Karpas-422 (cell line): ENCODE results near the gene CARD11. TPM values are rescaled to one million over a fixed set of nuclear protein-coding genes. Genes with fewer than 3 reads are reported as not detected.

Source experiments
- DNase-seq: peaks from one replicate; pipeline ENCODE4 v3.0.0-alpha.2; 2015
- H2AFZ ChIP-seq: fragments of 200-600 bp; sonication (generic); 2 replicates; pipeline ENCODE4 v1.6.1; 2014; ENCODE audit warnings: antibody characterized with exemption, low read length, mixed read lengths
- H3K27ac ChIP-seq: fragments of 200-600 bp; sonication (generic); 2 replicates; pipeline ENCODE4 v1.5.1; 2014; ENCODE audit warnings: mild to moderate bottlenecking, low read length, moderate library complexity
- H3K27me3 ChIP-seq: fragments of 200-600 bp; sonication (generic); 2 replicates; pipeline ENCODE4 v1.6.1; 2014; ENCODE audit warnings: low read length, mixed read lengths
- H3K36me3 ChIP-seq: fragments of 200-600 bp; sonication (generic); 2 replicates; pipeline ENCODE4 v1.6.1; 2014; ENCODE audit warnings: low read length, mixed read lengths; ENCODE audit not compliant: insufficient read depth
- H3K4me1 ChIP-seq: fragments of 200-600 bp; sonication (generic); 2 replicates; pipeline ENCODE4 v1.6.1; 2014; ENCODE audit warnings: mild to moderate bottlenecking, low read length, mixed read lengths
- H3K4me2 ChIP-seq: fragments of 200-600 bp; sonication (generic); 2 replicates; pipeline ENCODE4 v1.6.1; 2014; ENCODE audit warnings: low read length, low read depth, mild to moderate bottlenecking; ENCODE audit not compliant: poor library complexity, severe bottlenecking
- H3K4me3 ChIP-seq: fragments of 200-600 bp; sonication (generic); 2 replicates; pipeline ENCODE4 v1.5.1; 2014; ENCODE audit warnings: mild to moderate bottlenecking, antibody characterized with exemption, low read length, mixed read lengths
- H3K79me2 ChIP-seq: fragments of 200-600 bp; sonication (generic); 2 replicates; pipeline ENCODE4 v1.6.1; 2014; ENCODE audit warnings: mild to moderate bottlenecking, low read length, mixed read lengths
- H3K9ac ChIP-seq: fragments of 200-600 bp; sonication (generic); 2 replicates; pipeline ENCODE4 v1.6.0; 2014; ENCODE audit warnings: low read length
- H3K9me2 ChIP-seq: fragments of 200-600 bp; sonication (generic), shearing (Covaris generic); replicated peaks from 2 replicates; pipeline ENCODE4 v1.6.0; 2014; ENCODE audit warnings: mild to moderate bottlenecking, low read length, moderate library complexity; ENCODE audit not compliant: insufficient read depth
- H3K9me3 ChIP-seq: fragments of 300-700, 200-600 bp; sonication (generic); 2 replicates; pipeline ENCODE4 v1.6.1; 2014; ENCODE audit warnings: low read length, mixed read lengths
- H4K20me1 ChIP-seq: fragments of 200-600 bp; sonication (generic); 2 replicates; pipeline ENCODE4 v1.6.1; 2014; ENCODE audit warnings: mild to moderate bottlenecking, antibody characterized with exemption, low read length, low read depth; ENCODE audit not compliant: insufficient read depth
- total RNA-seq: library from RNA; depleted of rRNA; stranded (reverse); fragments of >200 nt; shearing (Covaris generic); gene quantifications from 2 replicates; pipeline ENCODE4 v1.2.3, GENCODE V29; 2014; ENCODE audit warnings: low replicate concordance

The CARD11 gene
- total RNA-seq, 1 experiment from 2014 or later: 38.5 TPM

- Histone ChIP-seq H2AFZ (no peak overlapping the region), H3K4me3 (no peak overlapping the region), H3K9ac (no peak overlapping the region), H3K4me2 (no peak overlapping the region), H3K9me2 (no peaks in the 10 kb centered on the region), H3K27me3 (no peaks in the 10 kb centered on the region), H3K4me1 (peaks cover 19% of the 10 kb centered on the region), H3K79me2 (peaks cover 77% of the 10 kb centered on the region), H3K36me3 (no peaks in the 10 kb centered on the region), H4K20me1 (no peaks in the 10 kb centered on the region), H3K27ac (no peak overlapping the region), H3K9me3 (no peaks in the 10 kb centered on the region)
- DNase-seq: no peak
These were observed 9.0 kb downstream of the CARD11 start for GRCh38 chr7:3034591-3035150.

- Histone ChIP-seq H3K9ac (no peak overlapping the region), H3K27ac (no peak overlapping the region), H3K27me3 (no peaks in the 10 kb centered on the region), H3K4me3 (no peak overlapping the region), H3K4me1 (peaks cover 16% of the 10 kb centered on the region), H3K9me2 (no peaks in the 10 kb centered on the region), H3K36me3 (no peaks in the 10 kb centered on the region; the same call in 1 of the 2 replicates), H2AFZ (no peak overlapping the region), H4K20me1 (no peaks in the 10 kb centered on the region), H3K4me2 (no peak overlapping the region), H3K79me2 (peaks cover 75% of the 10 kb centered on the region), H3K9me3 (no peaks in the 10 kb centered on the region)
- DNase-seq: no peak
These were observed 10.1 kb downstream of the CARD11 start for GRCh38 chr7:3033581-3033980.

- H3K9me2 ChIP-seq: no peaks in the 10 kb centered on the region
- peaks cover 12% of the 10 kb centered on the region for H3K4me1 ChIP-seq
- H3K79me2 ChIP-seq: peaks cover 75% of the 10 kb centered on the region
- peaks cover 3% of the 10 kb centered on the region; the same call in 1 of the 2 replicates for H3K36me3 ChIP-seq
- no peaks in the 10 kb centered on the region for H3K27me3 ChIP-seq
- no peak for DNase-seq
- H3K27ac ChIP-seq: no peak overlapping the region
- H3K9ac ChIP-seq: no peak overlapping the region
- H3K9me3 ChIP-seq: no peaks in the 10 kb centered on the region
- no peak overlapping the region for H2AFZ ChIP-seq
- H4K20me1 ChIP-seq: no peaks in the 10 kb centered on the region
- no peak overlapping the region for H3K4me3 ChIP-seq
- H3K4me2 ChIP-seq: no peak overlapping the region
These were observed 10.5 kb downstream of the CARD11 start for GRCh38 chr7:3033136-3033535.

GRCh38 chr7:3032256-3032655 lies 11.4 kb downstream of the CARD11 start:
- Histone ChIP-seq H3K9me2 (no peaks in the 10 kb centered on the region), H3K9me3 (no peaks in the 10 kb centered on the region)

GRCh38 chr7:3029138-3029537 lies 14.5 kb downstream of the CARD11 start:
- Histone ChIP-seq H3K4me2 (no peak overlapping the region), H2AFZ (no peak overlapping the region), H3K4me1 (no peaks in the 10 kb centered on the region), H3K9me2 (no peaks in the 10 kb centered on the region), H3K4me3 (no peak overlapping the region), H3K79me2 (peaks cover 74% of the 10 kb centered on the region), H3K9ac (no peak overlapping the region), H3K36me3 (peaks cover 13% of the 10 kb centered on the region), H3K27me3 (no peaks in the 10 kb centered on the region), H3K27ac (no peak overlapping the region), H4K20me1 (no peaks in the 10 kb centered on the region), H3K9me3 (peaks cover 13% of the 10 kb centered on the region)
- no peak for DNase-seq

More at GRCh38 chr7:3032256-3032655, 11.4 kb downstream of the CARD11 start:
- Histone ChIP-seq H3K79me2 (peaks cover 73% of the 10 kb centered on the region), H3K9ac (no peak overlapping the region), H3K4me1 (peaks cover 3% of the 10 kb centered on the region), H4K20me1 (no peaks in the 10 kb centered on the region), H3K27me3 (no peaks in the 10 kb centered on the region), H3K36me3 (peaks cover 5% of the 10 kb centered on the region; the same call in 1 of the 2 replicates), H2AFZ (no peak overlapping the region), H3K27ac (no peak overlapping the region), H3K4me3 (no peak overlapping the region), H3K4me2 (no peak overlapping the region)
- DNase-seq: no peak

- Histone ChIP-seq H3K36me3 (peaks cover 13% of the 10 kb centered on the region), H3K27me3 (no peaks in the 10 kb centered on the region), H4K20me1 (no peaks in the 10 kb centered on the region), H3K79me2 (peaks cover 78% of the 10 kb centered on the region), H3K27ac (no peak overlapping the region), H3K4me3 (no peak overlapping the region), H3K4me2 (no peak overlapping the region), H2AFZ (no peak overlapping the region), H3K4me1 (no peaks in the 10 kb centered on the region), H3K9me2 (no peaks in the 10 kb centered on the region), H3K9me3 (peaks cover 13% of the 10 kb centered on the region), H3K9ac (no peak overlapping the region)
- no peak for DNase-seq
These were observed 14.9 kb downstream of the CARD11 start for GRCh38 chr7:3028758-3029093.

GRCh38 chr7:3028071-3028757 lies 15.5 kb downstream of the CARD11 start:
- H3K9me3 ChIP-seq: peaks cover 13% of the 10 kb centered on the region
- no peak overlapping the region for H3K4me3 ChIP-seq
- no peak overlapping the region for H3K27ac ChIP-seq
- H3K4me2 ChIP-seq: no peak overlapping the region
- no peak overlapping the region for H2AFZ ChIP-seq
- H4K20me1 ChIP-seq: no peaks in the 10 kb centered on the region
- no peak overlapping the region for H3K9ac ChIP-seq
- H3K27me3 ChIP-seq: no peaks in the 10 kb centered on the region
- peaks cover 79% of the 10 kb centered on the region for H3K79me2 ChIP-seq
- H3K4me1 ChIP-seq: no peaks in the 10 kb centered on the region
- peaks cover 13% of the 10 kb centered on the region for H3K36me3 ChIP-seq
- DNase-seq: no peak
- no peaks in the 10 kb centered on the region for H3K9me2 ChIP-seq

- peaks cover 13% of the 10 kb centered on the region for H3K36me3 ChIP-seq
- no peaks in the 10 kb centered on the region for H3K4me1 ChIP-seq
- no peaks in the 10 kb centered on the region for H3K9me2 ChIP-seq
- H2AFZ ChIP-seq: no peak overlapping the region
- H3K9ac ChIP-seq: no peak overlapping the region
- no peak overlapping the region for H3K4me2 ChIP-seq
- peaks cover 78% of the 10 kb centered on the region for H3K79me2 ChIP-seq
- no peaks in the 10 kb centered on the region for H3K27me3 ChIP-seq
- DNase-seq: no peak
- no peak overlapping the region for H3K27ac ChIP-seq
- H3K4me3 ChIP-seq: no peak overlapping the region
- H3K9me3 ChIP-seq: peaks cover 13% of the 10 kb centered on the region
- H4K20me1 ChIP-seq: no peaks in the 10 kb centered on the region
These were observed 16.4 kb downstream of the CARD11 start for GRCh38 chr7:3027005-3027845.
